Left colon (tissue), 2 donors: ENCODE data around the gene RASSF5. TPM values are rescaled to one million over a fixed set of nuclear protein-coding genes. Genes with fewer than 3 reads are reported as not detected.
"Not testable (repeated sequence)": the region's sequence is repeated elsewhere in the genome, so short reads cannot be mapped to it uniquely, and the experiment has no call there.

ENCODE experiments used
- ATAC-seq: fragments of 200-7000 bp; cut with Tn5 transposase; one replicate; pipeline ENCODE4 v1.9.1; 2020; ENCODE audit warnings: mild to moderate bottlenecking, moderate library complexity
- DNase-seq, 2 donors: peaks; one replicate each; pipeline ENCODE4 v3.0.0-alpha.2; 2020
- intact Hi-C, 2 donors: fragments of 100-400 bp; cut with DNase I in 1 of 2; cut with micrococcal nuclease in 1 of 2; formaldehyde crosslinking; loops; one replicate each; pipeline versions ENCODE4 v1.11.2 to v1.14.0; 2022; cut with DNase I, micrococcal nuclease
- total RNA-seq, 2 donors: library from RNA; stranded (reverse); fragmentation: NEBNext Ultra II Directional; extraction: Animal tissue kit (Norgen Biotek cat#: 25700); gene quantifications; one replicate each; pipeline ENCODE4 v1.2.1, GENCODE V29; 2021
- donor health status: DM: no; HTN: no; CAD: no.
- donor health status: DM: yes; HTN: yes; CAD: no.

RASSF5 gene
- total RNA-seq, 2 donors from 2014 or later: 3.3 to 7.7 TPM

GRCh38 chr1:206472454-206472853, 34.9 kb upstream of the RASSF5 start:
- ATAC-seq (no peak), DNase-seq (peak; percentile 37 to 42)
- intact Hi-C loops: no loop called here

- ATAC-seq: no peak
- intact Hi-C loops: no loop called here
- DNase-seq: no peak
Measured at GRCh38 chr1:206472886-206473285, 34.4 kb upstream of the RASSF5 start.

GRCh38 chr1:206476058-206476457, 31.3 kb upstream of the RASSF5 start:
- ATAC-seq (no peak), DNase-seq (no peak)
- intact Hi-C loops: no loop called here

GRCh38 chr1:206476591-206476990, 30.7 kb upstream of the RASSF5 start:
- intact Hi-C loops: no loop called here
- ATAC-seq: no peak
- DNase-seq: no peak

GRCh38 chr1:206477110-206477509, 30.2 kb upstream of the RASSF5 start:
- intact Hi-C loops: no loop called here
- ATAC-seq: peak; percentile 28

GRCh38 chr1:206477581-206478380, 29.6 kb upstream of the RASSF5 start:
- ATAC-seq (no peak), DNase-seq (no peak)
- intact Hi-C loops: no loop called here

More at GRCh38 chr1:206477110-206477509, 30.2 kb upstream of the RASSF5 start:
- DNase-seq: no peak

GRCh38 chr1:206478746-206479145, 28.6 kb upstream of the RASSF5 start:
- ATAC-seq: no peak
- intact Hi-C loops: no loop called here
- DNase-seq: no peak

GRCh38 chr1:206479183-206480125, 27.9 kb upstream of the RASSF5 start:
- ATAC-seq: peak; percentile 75
- intact Hi-C loops: loop anchor here in 1 of 2 donors (10.0 kb wide), 1 partner anchor 105 kb away; no protein-coding TSS in a partner anchor
- DNase-seq: peak in 1 of 2 donors; percentile 83

- intact Hi-C loops: loop anchor here in 1 of 2 donors (10.0 kb wide), 1 partner anchor 105 kb away; no protein-coding TSS in a partner anchor
- ATAC-seq: no peak
- no peak for DNase-seq
Measured at GRCh38 chr1:206480211-206480610, 27.1 kb upstream of the RASSF5 start.

GRCh38 chr1:206482611-206483010, 24.7 kb upstream of the RASSF5 start:
- intact Hi-C loops: loop anchor here in 1 of 2 donors (10.0 kb wide), 1 partner anchor 102 kb away; no protein-coding TSS in a partner anchor
- DNase-seq (no peak), ATAC-seq (no peak)

- intact Hi-C loops: loop anchor here in 1 of 2 donors (10.0 kb wide), 1 partner anchor 101 kb away; no protein-coding TSS in a partner anchor
- not testable (repeated sequence) for DNase-seq, ATAC-seq
Measured at GRCh38 chr1:206483864-206484263, 23.5 kb upstream of the RASSF5 start.

GRCh38 chr1:206484901-206485300, 22.4 kb upstream of the RASSF5 start:
- no peak for ATAC-seq
- intact Hi-C loops: loop anchor here in 1 of 2 donors (10.0 kb wide), 1 partner anchor 100 kb away; no protein-coding TSS in a partner anchor

GRCh38 chr1:206486995-206487788, 20.1 kb upstream of the RASSF5 start:
- no peak for DNase-seq
- peak; percentile 57 for ATAC-seq
- intact Hi-C loops: loop anchor here in 1 of 2 donors (10.0 kb wide), 1 partner anchor 98 kb away; no protein-coding TSS in a partner anchor

More at GRCh38 chr1:206484901-206485300, 22.4 kb upstream of the RASSF5 start:
- DNase-seq: no peak

- DNase-seq (no peak), ATAC-seq (no peak)
- intact Hi-C loops: loop anchor here in 1 of 2 donors (10.0 kb wide), 1 partner anchor 97 kb away; no protein-coding TSS in a partner anchor
Measured at GRCh38 chr1:206487970-206488369, 19.4 kb upstream of the RASSF5 start.

GRCh38 chr1:206488466-206488865, 18.9 kb upstream of the RASSF5 start:
- intact Hi-C loops: loop anchor here in 1 of 2 donors (10.0 kb wide), 1 partner anchor 96 kb away; no protein-coding TSS in a partner anchor
- DNase-seq: no peak
- no peak for ATAC-seq

GRCh38 chr1:206489980-206490770, 17.2 kb upstream of the RASSF5 start:
- intact Hi-C loops: loop anchor here (5.0 to 10.0 kb wide), 2 partner anchors 92 to 95 kb away; no protein-coding TSS in a partner anchor
- peak; percentile 85 for ATAC-seq

GRCh38 chr1:206490771-206491405, 16.4 kb upstream of the RASSF5 start:
- intact Hi-C loops: loop anchor here in 1 of 2 donors (5.0 kb wide), 1 partner anchor 91 kb away; no protein-coding TSS in a partner anchor
- ATAC-seq: no peak
- no peak for DNase-seq

More at GRCh38 chr1:206489980-206490770, 17.2 kb upstream of the RASSF5 start:
- peak in 1 of 2 donors; percentile 77 for DNase-seq
